Measurements from ENCODE around the gene IMPG2.

The IMPG2 gene

GRCh38 chr3:101261506-101261905 lies 58.9 kb downstream of the IMPG2 start:
- Histone ChIP-seq H3K4me3 (ENCODE audit: low read length) (no peak overlapping the region), H3K9me2 (replicated peaks; ENCODE audit: insufficient read depth, low read length) (no peaks in the 10 kb centered on the region), H3K36me3 (replicated peaks; ENCODE audit: insufficient read depth, low read length) (no peaks in the 10 kb centered on the region), H3K4me2 (ENCODE audit: low read depth, low read length) (no peak overlapping the region), H3K79me2 (ENCODE audit: low read length) (no peaks in the 10 kb centered on the region), H3K27ac (ENCODE audit: low read length) (no peak overlapping the region), H3K9me3 (replicated peaks; ENCODE audit: insufficient read depth, low read length) (no peaks in the 10 kb centered on the region), H3K9ac (ENCODE audit: low read length) (no peak overlapping the region), H3K27me3 (replicated peaks; ENCODE audit: insufficient read depth, low read length) (no peaks in the 10 kb centered on the region), H3K4me1 (ENCODE audit: low read length) (peaks cover 8% of the 10 kb centered on the region; the same call in 1 of the 2 replicates), H3F3A (ENCODE audit: insufficient read depth, low read length) (no peaks in the 10 kb centered on the region), H2AFZ (ENCODE audit: low read length) (no peak overlapping the region), H4K20me1 (ENCODE audit: insufficient read depth, low read length) (no peaks in the 10 kb centered on the region)
- DNase-seq, result no peak
- TF ChIP-seq EZH2 (optimal IDR thresholded peaks at IDR 0.05; ENCODE audit: low read depth, low read length) (no peak), CTCF (IDR thresholded peaks at IDR 0.05; ENCODE audit: low read length) (no peak), EZH2phosphoT487 (IDR thresholded peaks at IDR 0.05; ENCODE audit: low read length) (no peak)

GRCh38 chr3:101259485-101260341 lies 60.7 kb downstream of the IMPG2 start:
- H3K4me1 ChIP-seq (ENCODE audit: low read length), result peaks cover 8% of the 10 kb centered on the region; the same call in 1 of the 2 replicates
- H3K9me2 ChIP-seq (replicated peaks; ENCODE audit: insufficient read depth, low read length), result no peaks in the 10 kb centered on the region
- no peak for TF ChIP-seq EZH2phosphoT487 (IDR thresholded peaks at IDR 0.05; ENCODE audit: low read length)
- no peak for TF ChIP-seq EZH2 (optimal IDR thresholded peaks at IDR 0.05; ENCODE audit: low read depth, low read length)
- no peak for TF ChIP-seq CTCF (IDR thresholded peaks at IDR 0.05; ENCODE audit: low read length)
- no peaks in the 10 kb centered on the region for H3K36me3 ChIP-seq (replicated peaks; ENCODE audit: insufficient read depth, low read length)
- no peak overlapping the region for H2AFZ ChIP-seq (ENCODE audit: low read length)
- H3K27me3 ChIP-seq (replicated peaks; ENCODE audit: insufficient read depth, low read length), result no peaks in the 10 kb centered on the region
- H3K4me2 ChIP-seq (ENCODE audit: low read depth, low read length), result no peak overlapping the region
- H3K79me2 ChIP-seq (ENCODE audit: low read length), result no peaks in the 10 kb centered on the region
- H3K4me3 ChIP-seq (ENCODE audit: low read length), result no peak overlapping the region
- no peaks in the 10 kb centered on the region for H3F3A ChIP-seq (ENCODE audit: insufficient read depth, low read length)
- H3K9me3 ChIP-seq (replicated peaks; ENCODE audit: insufficient read depth, low read length), result no peaks in the 10 kb centered on the region
- no peak overlapping the region for H3K9ac ChIP-seq (ENCODE audit: low read length)
- H4K20me1 ChIP-seq (ENCODE audit: insufficient read depth, low read length), result no peaks in the 10 kb centered on the region
- DNase-seq, result no peak
- H3K27ac ChIP-seq (ENCODE audit: low read length), result no peak overlapping the region

- Histone ChIP-seq H3F3A (ENCODE audit: insufficient read depth, low read length) (no peaks in the 10 kb centered on the region), H3K27ac (ENCODE audit: low read length) (no peak overlapping the region), H3K9me2 (replicated peaks; ENCODE audit: insufficient read depth, low read length) (no peaks in the 10 kb centered on the region), H3K27me3 (replicated peaks; ENCODE audit: insufficient read depth, low read length) (no peaks in the 10 kb centered on the region), H3K4me3 (ENCODE audit: low read length) (no peak overlapping the region), H3K9me3 (replicated peaks; ENCODE audit: insufficient read depth, low read length) (no peaks in the 10 kb centered on the region), H3K79me2 (ENCODE audit: low read length) (no peaks in the 10 kb centered on the region), H3K9ac (ENCODE audit: low read length) (no peak overlapping the region), H2AFZ (ENCODE audit: low read length) (no peak overlapping the region), H3K4me1 (ENCODE audit: low read length) (no peaks in the 10 kb centered on the region), H4K20me1 (ENCODE audit: insufficient read depth, low read length) (no peaks in the 10 kb centered on the region), H3K4me2 (ENCODE audit: low read depth, low read length) (no peak overlapping the region), H3K36me3 (replicated peaks; ENCODE audit: insufficient read depth, low read length) (no peaks in the 10 kb centered on the region)
- TF ChIP-seq EZH2 (optimal IDR thresholded peaks at IDR 0.05; ENCODE audit: low read depth, low read length) (no peak), CTCF (IDR thresholded peaks at IDR 0.05; ENCODE audit: low read length) (no peak), EZH2phosphoT487 (IDR thresholded peaks at IDR 0.05; ENCODE audit: low read length) (no peak)
- DNase-seq, result no peak
Observed at GRCh38 chr3:101256511-101256910, 63.9 kb downstream of the IMPG2 start.
